ENCODE data around the gene DCTN2.

The DCTN2 gene

DNA sequence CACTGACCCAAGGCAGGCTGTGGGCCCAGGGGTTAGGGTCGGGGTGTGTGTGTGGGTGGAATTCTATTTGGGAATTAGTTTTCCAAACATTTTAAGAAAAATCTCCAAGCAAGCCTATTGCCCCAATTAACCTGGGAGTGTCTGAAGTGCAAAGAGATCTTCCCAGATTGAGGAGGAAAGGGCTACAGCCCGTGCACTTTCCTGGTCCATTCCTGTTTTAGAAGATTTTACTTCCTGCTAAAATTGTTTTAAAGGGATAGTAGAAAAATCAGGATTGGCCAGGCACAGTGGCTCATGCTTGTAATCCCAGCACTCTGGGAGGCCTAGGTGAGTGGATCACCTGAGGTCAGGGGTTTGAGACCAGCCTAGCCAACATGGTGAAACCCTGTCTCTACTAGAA is 5.3 kb downstream of the DCTN2 start:
- Histone ChIP-seq H3K9me3 (ENCODE audit: control insufficient read depth, low read length) (no peaks in the 10 kb centered on the region), H3K9ac (ENCODE audit: low read length) (no peak overlapping the region), H3K36me3 (ENCODE audit: control insufficient read depth, insufficient read depth, low read length) (no peaks in the 10 kb centered on the region), H3K4me1 (ENCODE audit: control insufficient read depth, insufficient read depth, low read length) (peaks cover 13% of the 10 kb centered on the region), H3K27me3 (ENCODE audit: control insufficient read depth, insufficient read depth, low read length) (no peaks in the 10 kb centered on the region), H3K4me3 (ENCODE audit: low read length) (no peak overlapping the region)

- Histone ChIP-seq H3K9me3 (ENCODE audit: control insufficient read depth, low read length) (no peaks in the 10 kb centered on the region), H3K27me3 (ENCODE audit: control insufficient read depth, insufficient read depth, low read length) (no peaks in the 10 kb centered on the region), H3K36me3 (ENCODE audit: control insufficient read depth, insufficient read depth, low read length) (no peaks in the 10 kb centered on the region)
These were observed 6.0 kb downstream of the DCTN2 start for GRCh38 chr12:57541001-57541400.

DNA sequence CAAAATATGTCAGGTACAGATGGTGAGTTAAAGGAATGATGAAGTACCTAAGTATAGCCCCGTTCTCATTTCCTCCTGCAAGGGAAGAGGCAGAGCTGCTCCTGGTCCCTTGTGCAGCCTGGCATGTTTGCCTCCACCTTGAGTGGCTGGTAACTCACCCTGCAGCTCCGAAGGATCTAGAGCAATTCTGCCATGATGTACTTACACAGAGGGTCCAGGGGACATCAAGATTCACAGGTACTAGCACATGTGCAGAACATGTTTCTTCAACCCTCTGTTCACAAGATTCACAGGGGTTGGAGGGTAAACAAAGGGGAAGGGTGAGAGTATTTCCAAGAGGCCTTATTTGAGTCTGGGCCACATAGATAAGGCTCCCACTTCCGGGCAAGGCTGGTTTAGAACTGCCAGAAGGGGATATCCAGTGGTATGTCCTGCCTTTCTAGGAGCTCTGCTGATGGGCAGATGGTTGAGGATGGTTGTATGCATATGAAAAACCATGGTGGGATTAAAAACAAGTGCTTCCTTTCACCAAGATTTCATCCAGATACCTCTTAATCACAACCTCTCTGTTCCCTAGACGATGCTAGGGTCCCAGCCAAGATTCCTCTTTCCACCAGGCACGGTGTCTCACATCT is 7.7 kb downstream of the DCTN2 start:
- no peak overlapping the region for H3K4me3 ChIP-seq (ENCODE audit: low read length)
- no peaks in the 10 kb centered on the region for H3K9me3 ChIP-seq (ENCODE audit: control insufficient read depth, low read length)
- no peaks in the 10 kb centered on the region for H3K27me3 ChIP-seq (ENCODE audit: control insufficient read depth, insufficient read depth, low read length)
- peaks cover 23% of the 10 kb centered on the region for H3K4me1 ChIP-seq (ENCODE audit: control insufficient read depth, insufficient read depth, low read length)
- H3K36me3 ChIP-seq (ENCODE audit: control insufficient read depth, insufficient read depth, low read length): no peaks in the 10 kb centered on the region
- H3K9ac ChIP-seq (ENCODE audit: low read length): no peak overlapping the region

More at GRCh38 chr12:57541001-57541400, 6.0 kb downstream of the DCTN2 start:
- Histone ChIP-seq H3K4me3 (ENCODE audit: low read length) (no peak overlapping the region), H3K9ac (ENCODE audit: low read length) (no peak overlapping the region), H3K4me1 (ENCODE audit: control insufficient read depth, insufficient read depth, low read length) (peaks cover 16% of the 10 kb centered on the region)

- peaks cover 8% of the 10 kb centered on the region for H3K36me3 ChIP-seq (ENCODE audit: control insufficient read depth, insufficient read depth, low read length)
- peaks cover 23% of the 10 kb centered on the region for H3K4me1 ChIP-seq (ENCODE audit: control insufficient read depth, insufficient read depth, low read length)
- no peaks in the 10 kb centered on the region for H3K27me3 ChIP-seq (ENCODE audit: control insufficient read depth, insufficient read depth, low read length)
- no peaks in the 10 kb centered on the region for H3K9me3 ChIP-seq (ENCODE audit: control insufficient read depth, low read length)
- peak overlapping the region; percentile 38 for H3K9ac ChIP-seq (ENCODE audit: low read length)
- no peak overlapping the region for H3K4me3 ChIP-seq (ENCODE audit: low read length)
These were observed 10.4 kb downstream of the DCTN2 start for GRCh38 chr12:57536597-57536942.

- Histone ChIP-seq H3K36me3 (ENCODE audit: control insufficient read depth, insufficient read depth, low read length) (peaks cover 8% of the 10 kb centered on the region), H3K4me1 (ENCODE audit: control insufficient read depth, insufficient read depth, low read length) (peaks cover 23% of the 10 kb centered on the region), H3K9me3 (ENCODE audit: control insufficient read depth, low read length) (no peaks in the 10 kb centered on the region), H3K9ac (ENCODE audit: low read length) (peak overlapping the region; percentile 38), H3K27me3 (ENCODE audit: control insufficient read depth, insufficient read depth, low read length) (no peaks in the 10 kb centered on the region), H3K4me3 (ENCODE audit: low read length) (no peak overlapping the region)
These were observed 11.0 kb downstream of the DCTN2 start for GRCh38 chr12:57535764-57536596.

GRCh38 chr12:57534991-57535543 is 11.9 kb downstream of the DCTN2 start:
- peak overlapping the region; percentile 3 for H3K9ac ChIP-seq (ENCODE audit: low read length)
- peaks cover 23% of the 10 kb centered on the region for H3K4me1 ChIP-seq (ENCODE audit: control insufficient read depth, insufficient read depth, low read length)
- H3K36me3 ChIP-seq (ENCODE audit: control insufficient read depth, insufficient read depth, low read length): peaks cover 14% of the 10 kb centered on the region
- H3K27me3 ChIP-seq (ENCODE audit: control insufficient read depth, insufficient read depth, low read length): no peaks in the 10 kb centered on the region
- H3K9me3 ChIP-seq (ENCODE audit: control insufficient read depth, low read length): no peaks in the 10 kb centered on the region
- H3K4me3 ChIP-seq (ENCODE audit: low read length): no peak overlapping the region

- Histone ChIP-seq H3K4me1 (ENCODE audit: control insufficient read depth, insufficient read depth, low read length) (peaks cover 23% of the 10 kb centered on the region), H3K9ac (ENCODE audit: low read length) (no peak overlapping the region), H3K27me3 (ENCODE audit: control insufficient read depth, insufficient read depth, low read length) (no peaks in the 10 kb centered on the region), H3K36me3 (ENCODE audit: control insufficient read depth, insufficient read depth, low read length) (peaks cover 15% of the 10 kb centered on the region), H3K9me3 (ENCODE audit: control insufficient read depth, low read length) (no peaks in the 10 kb centered on the region), H3K4me3 (ENCODE audit: low read length) (no peak overlapping the region)
These were observed 12.7 kb downstream of the DCTN2 start for GRCh38 chr12:57534250-57534649.

DNA sequence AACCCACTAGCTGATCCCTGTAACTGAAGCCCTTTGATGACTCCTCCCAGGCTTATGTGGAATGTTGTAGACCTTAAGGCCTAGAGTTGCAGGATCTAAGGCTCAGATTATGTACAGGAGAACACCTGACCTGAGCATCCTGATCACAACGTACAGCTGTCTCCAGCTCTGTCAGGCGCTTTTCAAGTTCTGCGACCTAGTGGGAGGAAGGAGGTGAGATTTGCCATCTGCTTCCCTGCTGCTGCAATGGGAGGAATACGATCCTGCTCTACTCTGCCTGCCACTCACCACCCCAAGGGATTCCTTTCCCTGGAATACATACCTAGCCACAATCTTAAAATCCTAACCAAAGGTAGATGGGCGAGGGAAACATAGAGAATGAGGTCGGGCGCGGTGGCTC is 13.9 kb downstream of the DCTN2 start:
- Histone ChIP-seq H3K4me1 (ENCODE audit: control insufficient read depth, insufficient read depth, low read length) (peaks cover 23% of the 10 kb centered on the region), H3K4me3 (ENCODE audit: low read length) (no peak overlapping the region), H3K27me3 (ENCODE audit: control insufficient read depth, insufficient read depth, low read length) (no peaks in the 10 kb centered on the region), H3K9ac (ENCODE audit: low read length) (no peak overlapping the region), H3K36me3 (ENCODE audit: control insufficient read depth, insufficient read depth, low read length) (peaks cover 16% of the 10 kb centered on the region), H3K9me3 (ENCODE audit: control insufficient read depth, low read length) (no peaks in the 10 kb centered on the region)

- Histone ChIP-seq H3K9me3 (ENCODE audit: control insufficient read depth, low read length) (no peaks in the 10 kb centered on the region), H3K4me3 (ENCODE audit: low read length) (no peak overlapping the region), H3K36me3 (ENCODE audit: control insufficient read depth, insufficient read depth, low read length) (peaks cover 26% of the 10 kb centered on the region), H3K4me1 (ENCODE audit: control insufficient read depth, insufficient read depth, low read length) (peaks cover 19% of the 10 kb centered on the region), H3K9ac (ENCODE audit: low read length) (no peak overlapping the region), H3K27me3 (ENCODE audit: control insufficient read depth, insufficient read depth, low read length) (no peaks in the 10 kb centered on the region)
These were observed 15.2 kb downstream of the DCTN2 start for GRCh38 chr12:57531836-57532235.

DNA sequence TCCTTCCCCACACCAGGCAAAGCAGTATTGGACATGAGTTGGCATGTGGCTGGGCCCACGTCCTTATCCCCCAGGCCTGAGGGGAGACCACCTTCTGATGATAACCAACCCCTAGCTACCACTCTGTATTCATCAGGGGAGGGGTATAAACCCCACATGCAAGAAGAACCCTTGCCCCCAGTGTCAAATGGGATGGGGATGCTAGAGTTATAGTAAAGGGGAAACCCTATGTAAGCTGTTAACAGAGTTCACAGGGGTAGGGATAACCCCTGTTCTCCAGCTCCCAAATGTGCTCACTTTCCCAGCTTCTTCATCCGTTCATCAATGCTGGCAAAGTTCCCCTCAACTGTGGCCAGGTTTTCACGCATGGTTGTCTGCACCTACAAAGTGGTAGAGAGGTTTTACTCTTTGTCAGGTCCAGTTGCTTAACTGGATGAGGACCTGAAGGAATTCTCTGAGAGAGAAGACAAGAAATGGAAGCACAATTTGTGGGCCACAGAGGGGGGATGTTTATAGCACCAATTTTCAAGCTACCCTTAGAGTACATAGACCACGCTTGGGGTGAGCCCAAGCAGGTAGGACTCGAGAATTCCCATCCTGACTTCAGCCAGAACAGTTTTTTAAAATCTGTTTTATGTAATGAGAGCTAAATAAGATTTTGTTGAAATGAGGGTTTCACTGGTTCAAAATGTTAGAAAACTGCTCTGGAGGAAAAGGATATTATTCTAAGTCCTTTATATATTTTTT is 16.4 kb downstream of the DCTN2 start:
- Histone ChIP-seq H3K4me3 (ENCODE audit: low read length) (no peak overlapping the region), H3K9ac (ENCODE audit: low read length) (no peak overlapping the region), H3K9me3 (ENCODE audit: control insufficient read depth, low read length) (no peaks in the 10 kb centered on the region), H3K36me3 (ENCODE audit: control insufficient read depth, insufficient read depth, low read length) (peaks cover 33% of the 10 kb centered on the region), H3K4me1 (ENCODE audit: control insufficient read depth, insufficient read depth, low read length) (peaks cover 10% of the 10 kb centered on the region), H3K27me3 (ENCODE audit: control insufficient read depth, insufficient read depth, low read length) (no peaks in the 10 kb centered on the region)

DNA sequence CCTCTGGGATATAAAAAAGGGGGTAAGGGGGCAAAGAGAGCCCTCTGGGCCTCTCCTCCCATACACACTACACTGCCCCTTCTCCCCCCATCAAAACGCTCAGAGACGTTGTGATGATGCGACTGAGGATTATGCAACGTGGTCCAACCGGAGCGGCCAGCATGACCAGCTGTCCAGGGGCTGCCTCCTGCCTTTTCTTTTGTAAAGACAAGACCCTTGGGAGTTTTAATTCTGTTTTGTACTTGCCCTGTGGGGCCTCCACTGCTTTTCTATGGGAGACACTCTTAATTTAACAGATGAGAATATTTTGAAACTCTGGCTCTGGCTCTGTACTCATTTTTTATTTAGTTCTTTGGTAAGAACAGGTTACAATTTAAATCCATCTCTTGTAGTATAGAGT is 17.2 kb downstream of the DCTN2 start:
- Histone ChIP-seq H3K9ac (ENCODE audit: low read length) (no peak overlapping the region), H3K9me3 (ENCODE audit: control insufficient read depth, low read length) (no peaks in the 10 kb centered on the region)

More for the DNA sequence above, 17.2 kb downstream of the DCTN2 start:
- H3K4me1 ChIP-seq (ENCODE audit: control insufficient read depth, insufficient read depth, low read length): peaks cover 11% of the 10 kb centered on the region
- H3K27me3 ChIP-seq (ENCODE audit: control insufficient read depth, insufficient read depth, low read length): no peaks in the 10 kb centered on the region
- peaks cover 36% of the 10 kb centered on the region for H3K36me3 ChIP-seq (ENCODE audit: control insufficient read depth, insufficient read depth, low read length)
- no peak overlapping the region for H3K4me3 ChIP-seq (ENCODE audit: low read length)
